Vagina (tissue), 2 donors: ENCODE data around the gene SLC7A9.

Experiments used
- POLR2A ChIP-seq, 2 donors: fragments of 450-650 bp; IDR thresholded peaks; one replicate each; pipeline ENCODE4 v1.6.1; 2017; ENCODE audit warnings: antibody characterized with exemption in 2 of 2, mild to moderate bottlenecking in 2 of 2, moderate library complexity in 2 of 2
- POLR2AphosphoS5 ChIP-seq, 2 donors: sonication (generic); formaldehyde crosslinking; IDR thresholded peaks; one replicate each; pipeline ENCODE4 v1.9.0; 2017; ENCODE audit warnings: antibody characterized with exemption in 2 of 2, mild to moderate bottlenecking in 2 of 2, low read depth in 1 of 2; ENCODE audit not compliant: insufficient read depth in 1 of 2
- TF ChIP-seq, protein P1 (sequence below), 3 experiments: fragments of 450-650 bp in 2 of 3; fragments of 200-600 bp in 1 of 3; sonication (generic) in 1 of 3; IDR thresholded peaks; one replicate each; pipeline ENCODE4 v1.5.1; 2017 to 2019; ENCODE audit warnings: antibody characterized with exemption in 3 of 3, mild to moderate bottlenecking in 2 of 3, moderate library complexity in 2 of 3

DNA sequence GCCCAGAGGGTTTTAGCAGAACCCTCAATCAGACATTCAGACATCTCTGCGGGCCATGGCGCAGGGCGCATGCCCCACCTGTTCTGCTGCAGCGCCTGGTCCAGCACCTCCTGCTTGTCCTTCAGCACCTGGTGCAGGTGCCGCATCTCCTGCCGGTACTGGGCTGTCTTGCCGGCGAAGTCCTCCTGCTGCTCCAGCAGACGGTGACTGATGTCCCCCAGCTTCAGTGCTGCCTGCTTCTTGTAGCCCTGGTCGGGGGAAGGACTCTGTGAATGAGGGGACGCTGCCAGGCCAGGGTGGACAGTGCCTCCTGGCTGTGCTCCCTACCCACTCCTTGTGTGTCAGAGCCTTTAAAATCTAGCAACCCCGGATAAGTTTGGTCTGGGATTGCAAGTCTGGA, 12.2 kb upstream of the SLC7A9 start:
- TF ChIP-seq, protein P1, sequence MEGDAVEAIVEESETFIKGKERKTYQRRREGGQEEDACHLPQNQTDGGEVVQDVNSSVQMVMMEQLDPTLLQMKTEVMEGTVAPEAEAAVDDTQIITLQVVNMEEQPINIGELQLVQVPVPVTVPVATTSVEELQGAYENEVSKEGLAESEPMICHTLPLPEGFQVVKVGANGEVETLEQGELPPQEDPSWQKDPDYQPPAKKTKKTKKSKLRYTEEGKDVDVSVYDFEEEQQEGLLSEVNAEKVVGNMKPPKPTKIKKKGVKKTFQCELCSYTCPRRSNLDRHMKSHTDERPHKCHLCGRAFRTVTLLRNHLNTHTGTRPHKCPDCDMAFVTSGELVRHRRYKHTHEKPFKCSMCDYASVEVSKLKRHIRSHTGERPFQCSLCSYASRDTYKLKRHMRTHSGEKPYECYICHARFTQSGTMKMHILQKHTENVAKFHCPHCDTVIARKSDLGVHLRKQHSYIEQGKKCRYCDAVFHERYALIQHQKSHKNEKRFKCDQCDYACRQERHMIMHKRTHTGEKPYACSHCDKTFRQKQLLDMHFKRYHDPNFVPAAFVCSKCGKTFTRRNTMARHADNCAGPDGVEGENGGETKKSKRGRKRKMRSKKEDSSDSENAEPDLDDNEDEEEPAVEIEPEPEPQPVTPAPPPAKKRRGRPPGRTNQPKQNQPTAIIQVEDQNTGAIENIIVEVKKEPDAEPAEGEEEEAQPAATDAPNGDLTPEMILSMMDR (IDR thresholded peaks at IDR 0.05): no peak
- TF ChIP-seq POLR2AphosphoS5 (IDR thresholded peaks at IDR 0.05; ENCODE audit: insufficient read depth in 1 of 2, low read depth in 1 of 2) (no peak), POLR2A (IDR thresholded peaks at IDR 0.05) (no peak)
